Hematopoietic multipotent progenitor cell treated with erythropoietin and hydrocortisone succinate and interleukin-3 and kit ligand, for 6 days (in vitro differentiated cells): ENCODE measurements around the gene ARHGEF38.
A peak's percentile ranks its signal among the peaks of the same experiment; 100 is the strongest.

Source experiments
- DNase-seq: peaks from one replicate; pipeline ENCODE4 v3.0.0-alpha.2; 2015

Gene ARHGEF38

GRCh38 chr4:105551965-105552746 lies at the start of gene ARHGEF38:
TSS of gene ARHGEF38 (plus strand) at chr4:105552620. CDS start at chr4:105552766, 146 bp downstream.
- DNase-seq, result no peak

GRCh38 chr4:105503484-105503883 lies 48.9 kb upstream of the ARHGEF38 start:
- no peak for DNase-seq

DNA sequence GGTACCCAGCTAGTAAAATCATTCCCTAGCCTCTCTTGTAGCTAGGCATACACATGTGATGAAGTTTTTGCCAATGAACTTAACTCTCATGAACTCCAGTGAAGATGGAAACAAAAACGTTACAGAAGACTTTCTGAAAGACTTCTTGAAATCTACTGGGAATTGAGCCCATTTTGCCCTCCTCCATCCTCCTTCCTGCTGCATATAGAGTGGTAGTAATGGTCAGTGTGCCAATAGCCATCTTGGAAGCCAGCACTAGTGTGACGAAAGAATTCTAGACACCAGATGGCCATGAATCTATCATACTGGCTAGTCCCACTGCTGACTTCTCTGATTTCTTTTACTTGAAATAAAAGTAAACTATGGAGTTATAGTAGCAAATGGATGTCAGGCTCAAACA lies 47.7 kb upstream of the ARHGEF38 start:
- no peak for DNase-seq

GRCh38 chr4:105509291-105509690 lies 43.1 kb upstream of the ARHGEF38 start:
- DNase-seq, result peak; percentile 5

- DNase-seq, result no peak
Observed at GRCh38 chr4:105509714-105510113, 42.7 kb upstream of the ARHGEF38 start.

- no peak for DNase-seq
Observed at GRCh38 chr4:105510245-105510644, 42.2 kb upstream of the ARHGEF38 start.

- peak; percentile 75 for DNase-seq
Observed at GRCh38 chr4:105520819-105521790, 31.3 kb upstream of the ARHGEF38 start.

GRCh38 chr4:105526656-105527055 lies 25.8 kb upstream of the ARHGEF38 start:
- DNase-seq, result no peak

- no peak for DNase-seq
Observed at GRCh38 chr4:105527081-105527480, 25.3 kb upstream of the ARHGEF38 start.

DNA sequence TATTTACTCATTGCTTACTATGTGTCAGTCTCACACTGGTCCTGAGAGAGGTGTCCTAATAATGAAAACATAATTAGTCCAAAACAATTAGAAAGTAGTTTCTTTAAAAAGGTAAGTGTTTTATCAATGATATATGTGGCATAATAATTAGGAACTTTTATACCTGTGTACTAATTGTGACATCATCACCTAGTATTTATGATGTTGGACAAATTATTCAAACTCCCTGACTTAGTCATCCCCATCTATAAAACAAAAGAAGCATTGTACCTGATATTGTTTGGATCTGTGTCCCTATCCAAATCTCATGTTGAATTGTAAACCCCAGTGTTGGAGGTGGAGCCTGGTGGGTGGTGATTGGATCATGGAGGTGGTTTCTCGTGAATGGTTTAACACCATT lies 15.8 kb upstream of the ARHGEF38 start:
- DNase-seq, result no peak

DNA sequence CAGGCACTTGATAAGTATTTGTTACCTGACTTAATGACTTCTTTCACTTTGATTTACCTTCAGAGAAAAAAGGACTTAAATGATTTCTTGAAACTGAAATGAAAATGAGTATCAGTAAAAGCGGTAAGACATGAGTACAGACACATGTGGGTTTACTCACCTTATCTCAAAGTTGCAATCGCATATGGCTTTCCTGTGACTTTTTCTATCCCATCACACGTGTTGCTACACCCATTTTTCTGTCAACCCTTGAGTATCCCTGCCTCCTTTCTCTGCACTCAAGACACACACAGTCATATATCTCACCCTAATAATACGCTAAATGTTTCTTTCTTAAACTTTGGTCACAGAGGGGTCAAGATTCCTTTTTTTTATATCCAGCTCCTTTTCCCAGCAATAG lies 11.0 kb upstream of the ARHGEF38 start:
- DNase-seq, result peak; percentile 67

DNA sequence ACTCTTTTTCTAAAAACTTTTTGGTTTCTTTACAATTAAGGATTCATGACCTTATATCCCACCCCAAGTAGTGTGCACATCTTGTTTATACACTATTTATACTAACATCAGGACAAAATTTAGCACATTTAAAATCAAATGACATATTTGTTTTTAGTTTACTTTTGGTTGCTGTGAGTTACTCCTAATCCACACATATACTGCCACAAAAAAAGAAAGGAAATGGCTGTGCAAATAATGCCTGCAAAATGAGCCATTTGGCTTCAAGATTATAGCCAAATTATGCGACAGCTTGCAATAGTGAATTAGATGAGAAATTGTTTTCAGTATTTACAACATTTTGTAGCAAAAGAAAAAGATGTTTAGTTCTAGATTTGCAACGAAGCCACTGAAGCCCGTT lies 10.4 kb upstream of the ARHGEF38 start:
- DNase-seq, result no peak

GRCh38 chr4:105543346-105543745 lies 9.1 kb upstream of the ARHGEF38 start:
- DNase-seq, result no peak

- no peak for DNase-seq
Observed at GRCh38 chr4:105543881-105544280, 8.5 kb upstream of the ARHGEF38 start.

- no peak for DNase-seq
Observed at GRCh38 chr4:105544520-105545286, 7.7 kb upstream of the ARHGEF38 start.

GRCh38 chr4:105546086-105546485 lies 6.3 kb upstream of the ARHGEF38 start:
- DNase-seq, result no peak

- DNase-seq, result no peak
Observed at GRCh38 chr4:105547769-105548168, 4.7 kb upstream of the ARHGEF38 start.

- no peak for DNase-seq
Observed at GRCh38 chr4:105548483-105548882, 3.9 kb upstream of the ARHGEF38 start.

- no peak for DNase-seq
Observed at GRCh38 chr4:105550641-105551040, 1.8 kb upstream of the ARHGEF38 start.

GRCh38 chr4:105555409-105555808 lies 3.0 kb downstream of the ARHGEF38 start:
- DNase-seq, result no peak

- DNase-seq, result no peak
Observed at GRCh38 chr4:105556206-105556605, 3.8 kb downstream of the ARHGEF38 start.

- no peak for DNase-seq
Observed at GRCh38 chr4:105558277-105558676, 5.9 kb downstream of the ARHGEF38 start.

GRCh38 chr4:105560421-105560848 lies 8.0 kb downstream of the ARHGEF38 start:
- no peak for DNase-seq
